Ascending aorta (tissue), 2 donors: Measurements from ENCODE around the gene STX1B. TPM values are rescaled to one million over a fixed set of nuclear protein-coding genes. Genes with fewer than 3 reads are reported as not detected.

Source experiments
- DNase-seq, 2 donors: peaks; one replicate each; pipeline ENCODE4 v3.0.0-alpha.2; 2019; ENCODE audit warnings: low spot score in 2 of 2
- H3K27ac ChIP-seq, 2 donors: fragments of 200-600 bp; sonication (generic); one replicate each; pipeline ENCODE4 v1.5.1; 2016 to 2017; ENCODE audit warnings: mild to moderate bottlenecking in 1 of 2
- H3K27me3 ChIP-seq: fragments of 200-600 bp; sonication (generic); one replicate; pipeline ENCODE4 v1.5.1; 2017
- H3K36me3 ChIP-seq, 2 donors: fragments of 200-600 bp; sonication (generic); one replicate each; pipeline ENCODE4 v1.5.1; 2016
- H3K4me1 ChIP-seq, 2 donors: fragments of 200-600 bp; sonication (generic); one replicate each; pipeline ENCODE4 v1.5.1; 2016 to 2017; ENCODE audit warnings: mild to moderate bottlenecking in 1 of 2
- H3K4me3 ChIP-seq, 2 donors: fragments of 200-600 bp; sonication (generic); one replicate each; pipeline ENCODE4 v1.5.1; 2016 to 2017; ENCODE audit warnings: mild to moderate bottlenecking in 1 of 2
- H3K9me3 ChIP-seq, 2 donors: fragments of 200-600 bp; sonication (generic); one replicate each; pipeline ENCODE4 v1.5.1; 2016
- intact Hi-C: fragments of 100-400 bp; cut with DNase I; formaldehyde crosslinking; loops from one replicate; pipeline ENCODE4 v1.15.1; 2023
- total RNA-seq: library from RNA; depleted of rRNA; stranded (reverse); fragments of >200 nt; gene quantifications from one replicate; pipeline ENCODE4 v1.1.0, GENCODE V29; 2016
- TF ChIP-seq, protein P1 (sequence below), 3 experiments: fragments of 200-600 bp in 2 of 3; fragments of 450-650 bp in 1 of 3; sonication (generic) in 2 of 3; IDR thresholded peaks; one replicate each; pipeline ENCODE4 v1.5.1; 2016 to 2019; ENCODE audit warnings: antibody characterized with exemption in 3 of 3, mild to moderate bottlenecking in 1 of 3, moderate library complexity in 1 of 3

Gene STX1B
- total RNA-seq, 1 donor from 2014 or later: 2.0 TPM

DNA sequence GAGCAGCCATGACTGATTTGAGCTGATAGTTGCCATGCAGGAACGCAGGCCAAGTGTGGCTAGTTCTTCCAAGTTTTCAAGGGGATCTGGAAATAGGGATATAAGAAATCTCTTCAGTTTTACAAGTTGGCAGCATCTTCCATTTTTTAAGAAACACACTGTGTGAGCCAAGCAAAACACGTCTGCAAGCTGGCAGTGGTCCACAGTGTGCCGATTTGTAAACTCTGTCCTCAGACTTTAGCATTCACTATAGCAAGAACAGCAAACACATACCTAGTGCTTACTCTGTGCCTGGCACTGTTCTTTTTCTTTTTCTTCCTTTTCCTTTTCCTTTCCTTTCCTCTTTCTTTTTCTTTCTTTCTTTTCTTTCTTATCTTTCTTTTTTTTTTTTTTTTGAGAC, 58.7 kb downstream of the STX1B start:
- Histone ChIP-seq H3K27ac (peak overlapping the region; percentile 90 to 93), H3K4me3 (no peak overlapping the region), H3K27me3 (no peaks in the 10 kb centered on the region), H3K9me3 (no peaks in the 10 kb centered on the region), H3K36me3 (peaks cover 0 to 3% of the 10 kb centered on the region in 2 donors), H3K4me1 (peaks cover 11 to 35% of the 10 kb centered on the region in 2 donors)
- intact Hi-C loops: no loop called here
- peak in 1 of 2 donors; percentile 91 for DNase-seq
- TF ChIP-seq, protein P1, sequence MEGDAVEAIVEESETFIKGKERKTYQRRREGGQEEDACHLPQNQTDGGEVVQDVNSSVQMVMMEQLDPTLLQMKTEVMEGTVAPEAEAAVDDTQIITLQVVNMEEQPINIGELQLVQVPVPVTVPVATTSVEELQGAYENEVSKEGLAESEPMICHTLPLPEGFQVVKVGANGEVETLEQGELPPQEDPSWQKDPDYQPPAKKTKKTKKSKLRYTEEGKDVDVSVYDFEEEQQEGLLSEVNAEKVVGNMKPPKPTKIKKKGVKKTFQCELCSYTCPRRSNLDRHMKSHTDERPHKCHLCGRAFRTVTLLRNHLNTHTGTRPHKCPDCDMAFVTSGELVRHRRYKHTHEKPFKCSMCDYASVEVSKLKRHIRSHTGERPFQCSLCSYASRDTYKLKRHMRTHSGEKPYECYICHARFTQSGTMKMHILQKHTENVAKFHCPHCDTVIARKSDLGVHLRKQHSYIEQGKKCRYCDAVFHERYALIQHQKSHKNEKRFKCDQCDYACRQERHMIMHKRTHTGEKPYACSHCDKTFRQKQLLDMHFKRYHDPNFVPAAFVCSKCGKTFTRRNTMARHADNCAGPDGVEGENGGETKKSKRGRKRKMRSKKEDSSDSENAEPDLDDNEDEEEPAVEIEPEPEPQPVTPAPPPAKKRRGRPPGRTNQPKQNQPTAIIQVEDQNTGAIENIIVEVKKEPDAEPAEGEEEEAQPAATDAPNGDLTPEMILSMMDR (IDR thresholded peaks at IDR 0.05): no peak

DNA sequence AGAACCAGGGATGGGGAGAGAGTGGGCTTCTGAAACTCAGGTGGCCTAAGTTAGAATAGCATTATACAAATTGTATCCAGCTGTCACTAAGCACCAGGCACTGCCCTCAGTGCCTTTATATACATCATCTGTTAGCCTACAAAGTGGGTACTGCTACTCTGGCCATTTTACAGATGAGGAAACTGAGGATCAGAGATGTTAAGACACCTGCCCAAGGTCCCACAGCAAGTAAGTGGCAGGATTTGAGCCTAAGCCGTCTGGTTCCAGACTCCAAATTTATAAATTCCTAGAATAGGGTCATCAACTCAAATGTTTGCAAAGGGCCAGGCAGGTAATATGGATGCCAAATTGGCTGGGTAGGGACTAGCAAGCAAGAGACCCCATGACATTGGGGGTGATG, 59.2 kb downstream of the STX1B start:
- H3K9me3 ChIP-seq: no peaks in the 10 kb centered on the region
- no peak for DNase-seq
- peaks cover 11 to 33% of the 10 kb centered on the region in 2 donors for H3K4me1 ChIP-seq
- intact Hi-C loops: no loop called here
- TF ChIP-seq, protein P1 (IDR thresholded peaks at IDR 0.05): no peak
- no peak overlapping the region for H3K4me3 ChIP-seq
- no peaks in the 10 kb centered on the region for H3K27me3 ChIP-seq
- H3K36me3 ChIP-seq: peaks cover 0 to 3% of the 10 kb centered on the region in 2 donors
- peak overlapping the region; percentile 90 to 93 for H3K27ac ChIP-seq

DNA sequence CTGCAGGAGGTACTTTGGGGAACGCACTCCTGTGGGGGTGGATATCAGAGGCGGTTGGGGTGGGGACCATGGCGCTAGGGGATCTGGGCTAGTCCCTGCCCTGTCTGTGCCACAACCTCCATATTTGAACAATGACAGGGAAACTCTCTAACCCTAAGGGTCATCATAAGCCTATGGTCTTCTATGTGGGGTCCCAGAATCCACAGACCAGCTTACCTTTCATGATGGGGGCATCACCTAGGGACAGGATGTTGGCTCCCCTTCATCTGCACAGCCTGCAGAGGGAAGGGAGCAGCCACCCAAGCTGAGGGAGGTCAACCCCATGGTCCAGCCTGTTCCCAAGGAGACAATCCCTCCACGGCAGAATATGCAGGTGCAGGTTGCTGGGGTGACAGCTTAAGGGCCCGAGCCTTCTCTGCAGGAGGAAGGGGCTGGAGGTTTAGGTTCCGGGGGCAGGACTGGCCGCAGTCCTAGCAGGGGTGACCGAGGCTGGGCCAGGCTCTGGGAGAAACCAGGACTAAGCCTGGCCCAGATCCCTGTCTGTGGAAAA, 59.8 kb downstream of the STX1B start:
- TF ChIP-seq, protein P1 (IDR thresholded peaks at IDR 0.05): no peak
- H3K27ac ChIP-seq: peak overlapping the region; percentile 90 to 93
- H3K4me3 ChIP-seq: peak overlapping the region; percentile 81 to 92
- DNase-seq: no peak
- H3K27me3 ChIP-seq: no peaks in the 10 kb centered on the region
- peaks cover 0 to 3% of the 10 kb centered on the region in 2 donors for H3K36me3 ChIP-seq
- peaks cover 11 to 33% of the 10 kb centered on the region in 2 donors for H3K4me1 ChIP-seq
- H3K9me3 ChIP-seq: no peaks in the 10 kb centered on the region
- intact Hi-C loops: no loop called here

DNA sequence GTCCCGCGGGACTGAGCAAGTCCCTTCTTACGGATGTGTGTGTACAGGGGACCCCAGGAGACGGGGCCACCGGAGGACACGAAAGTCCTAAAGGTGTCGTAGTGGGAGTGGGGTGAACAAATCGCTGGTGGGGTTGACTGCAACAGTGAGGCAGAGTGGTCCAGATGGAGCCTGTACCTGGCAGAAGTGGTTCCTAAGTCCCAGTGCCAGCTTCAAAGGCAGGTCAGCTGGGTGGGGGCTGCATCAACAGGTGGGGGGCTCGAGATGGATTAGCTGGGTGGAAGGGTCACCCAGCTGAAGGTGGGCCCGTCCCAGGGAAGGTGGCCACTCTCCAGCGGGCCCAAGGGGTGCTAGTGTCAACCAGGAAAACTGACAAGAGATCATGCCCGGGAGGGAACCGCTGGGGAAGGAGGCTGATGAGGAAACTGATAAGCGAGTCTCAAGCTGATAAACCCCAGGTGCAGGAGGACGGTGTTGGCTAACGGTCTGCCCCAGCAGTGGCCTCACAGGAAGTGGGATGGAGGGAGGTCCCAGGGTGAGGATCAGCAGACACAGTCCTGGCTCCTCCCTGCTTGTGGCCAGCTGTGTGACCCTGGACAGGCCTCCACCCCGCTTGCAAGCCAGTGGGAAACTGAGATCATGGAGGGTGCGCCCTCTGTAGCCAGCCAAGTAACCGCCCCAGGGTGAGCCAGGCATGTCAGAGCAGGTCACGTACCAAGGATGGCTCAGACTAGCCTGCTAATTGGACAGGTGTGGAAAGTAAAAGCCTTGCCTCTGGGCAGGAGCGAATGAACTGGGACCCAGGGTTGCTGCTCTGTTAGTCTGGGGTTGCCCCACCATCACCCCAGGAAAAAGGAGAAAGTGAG, 60.6 kb downstream of the STX1B start:
- peaks cover 11 to 33% of the 10 kb centered on the region in 2 donors for H3K4me1 ChIP-seq
- no peaks in the 10 kb centered on the region for H3K9me3 ChIP-seq
- intact Hi-C loops: loop anchor here (2.0 kb wide), 1 partner anchor 27 kb away; the partner anchor contains the start of gene FBXL19
- H3K27me3 ChIP-seq: no peaks in the 10 kb centered on the region
- peak; percentile 66 to 91 for DNase-seq
- H3K27ac ChIP-seq: peak overlapping the region; percentile 90 to 93
- TF ChIP-seq, protein P1 (IDR thresholded peaks at IDR 0.05): no peak
- peaks cover 3% of the 10 kb centered on the region in 2 donors for H3K36me3 ChIP-seq
- peak overlapping the region; percentile 81 to 92 for H3K4me3 ChIP-seq

DNA sequence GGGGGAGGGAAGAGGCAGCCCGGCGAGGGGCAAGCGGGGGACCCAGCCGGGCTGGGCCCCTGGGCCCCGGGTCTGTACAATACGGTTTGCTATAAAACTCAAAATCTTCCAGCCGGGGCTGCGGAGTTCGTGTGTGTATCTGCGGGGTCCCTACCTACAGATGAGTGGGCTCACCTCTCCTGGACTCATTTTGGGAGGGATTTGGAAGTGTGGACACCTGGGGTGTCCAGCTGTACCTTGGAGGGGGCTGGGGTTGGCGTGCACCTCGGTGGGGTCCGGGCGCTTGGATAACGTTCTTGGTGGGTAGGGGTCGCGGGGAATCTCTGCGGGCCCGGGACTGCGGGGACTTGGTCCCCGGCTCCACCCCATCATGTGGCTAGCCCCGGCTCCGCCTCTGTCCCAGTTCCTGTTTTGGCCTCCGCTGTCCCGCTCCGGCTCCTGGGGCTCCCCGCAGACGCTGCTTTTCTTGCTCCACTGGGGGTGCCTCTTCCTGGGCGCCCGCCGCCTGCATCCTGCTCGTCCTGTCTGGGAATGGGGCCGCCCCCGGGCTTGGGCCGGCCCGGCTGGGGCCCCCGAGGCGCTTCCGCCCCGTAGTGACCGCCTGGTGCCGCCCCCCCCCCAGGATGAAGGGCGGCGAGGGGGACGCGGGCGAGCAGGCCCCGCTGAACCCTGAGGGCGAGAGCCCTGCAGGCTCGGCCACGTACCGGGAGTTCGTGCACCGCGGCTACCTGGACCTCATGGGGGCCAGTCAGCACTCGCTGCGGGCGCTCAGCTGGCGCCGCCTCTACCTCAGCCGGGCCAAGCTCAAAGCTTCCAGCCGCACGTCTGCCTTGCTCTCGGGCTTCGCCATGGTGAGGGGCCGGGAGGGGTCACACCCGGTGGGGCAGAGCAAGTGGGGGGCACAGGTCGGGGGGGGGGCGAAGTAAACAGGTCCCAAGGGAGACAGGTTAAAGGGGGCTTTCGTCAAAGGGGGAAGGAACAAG, 61.5 kb downstream of the STX1B start, which contains the start of gene ORAI3:
TSS of gene ORAI3 (plus strand) at position 402 of the 983 bp plus-strand sequence. CDS start at position 624, 222 bp downstream.
- Histone ChIP-seq H3K9me3 (no peaks in the 10 kb centered on the region), H3K36me3 (peaks cover 6 to 10% of the 10 kb centered on the region in 2 donors), H3K27me3 (no peaks in the 10 kb centered on the region), H3K4me1 (peaks cover 11 to 33% of the 10 kb centered on the region in 2 donors), H3K4me3 (peak within 1 kb of the TSS; percentile 81 to 92), H3K27ac (peak within 1 kb of the TSS; percentile 90 to 93)
- intact Hi-C loops: loop anchor here (2.0 kb wide), 1 partner anchor 26 kb away; the partner anchor contains the start of gene FBXL19
- TF ChIP-seq, protein P1 (IDR thresholded peaks at IDR 0.05): no peak
- peak in 1 of 2 donors; percentile 86 for DNase-seq
